Caco-2 (cell line): Measurements from ENCODE around the gene ZNF24. TPM values are rescaled to one million over a fixed set of nuclear protein-coding genes. Genes with fewer than 3 reads are reported as not detected.

Source experiments
- BruUV-seq: library from RNA; stranded (reverse); fragments of 400-500 nt; replicated peaks from 2 replicates; lab custom pipeline; 2021; lab: Mats Ljungman, UMichigan
- CTCF ChIA-PET: fragments of 300-600 bp; sonication (Branson Sonifier 250); formaldehyde crosslinking; loops from one replicate; lab custom pipeline; 2022; ENCODE audit warnings: antibody characterized with exemption; lab: Charles Lee
- POLR2A ChIA-PET: fragments of 300-600 bp; sonication (Branson Sonifier 250); formaldehyde crosslinking; loops from one replicate; lab custom pipeline; 2022; ENCODE audit warnings: antibody characterized with exemption; lab: Charles Lee
- DNase-seq, 2 experiments: peaks; one replicate each; pipeline versions ENCODE4 v3.0.0 to v3.0.0-alpha.2; 2020 to 2022
- H3K27me3 ChIP-seq: replicated peaks from 2 replicates; pipeline ENCODE4 v1.6.0; 2011; ENCODE audit warnings: low read length; ENCODE audit not compliant: control insufficient read depth, insufficient read depth
- H3K36me3 ChIP-seq: 2 replicates; pipeline ENCODE4 v1.5.1; 2011; ENCODE audit warnings: low read length; ENCODE audit not compliant: control insufficient read depth, insufficient read depth
- H3K4me1 ChIP-seq: fragments of 250-450 bp; sonication (Bioruptor Pico); 2 replicates; pipeline ENCODE4 v1.5.1; 2020; ENCODE audit warnings: mild to moderate bottlenecking
- H3K4me3 ChIP-seq: 2 replicates; pipeline ENCODE4 v1.5.1; 2011; ENCODE audit warnings: low read depth, mild to moderate bottlenecking, control low read depth, low read length
- H3K9me3 ChIP-seq: fragments of 250-450 bp; sonication (Bioruptor Pico); 2 replicates; pipeline ENCODE4 v1.5.1; 2020; ENCODE audit warnings: mild to moderate bottlenecking, moderate library complexity
- H3K27ac Mint-ChIP-seq: one replicate; pipeline ENCODE4 v1.8.0; 2022; ENCODE audit warnings: mixed read lengths; ENCODE audit not compliant: unreplicated experiment
- H3K27me3 Mint-ChIP-seq: one replicate; pipeline ENCODE4 v1.8.0; 2022; ENCODE audit warnings: mixed read lengths; ENCODE audit not compliant: insufficient read depth, unreplicated experiment
- H3K36me3 Mint-ChIP-seq: one replicate; pipeline ENCODE4 v1.8.0; 2022; ENCODE audit warnings: mild to moderate bottlenecking, mixed read lengths; ENCODE audit not compliant: insufficient read depth, unreplicated experiment
- H3K4me1 Mint-ChIP-seq: one replicate; pipeline ENCODE4 v1.8.0; 2022; ENCODE audit warnings: low read depth, mixed read lengths; ENCODE audit not compliant: unreplicated experiment
- H3K4me3 Mint-ChIP-seq: one replicate; pipeline ENCODE4 v1.8.0; 2022; ENCODE audit warnings: mild to moderate bottlenecking, moderate library complexity, mixed read lengths; ENCODE audit not compliant: unreplicated experiment
- H3K9me3 Mint-ChIP-seq: one replicate; pipeline ENCODE4 v1.8.0; 2022; ENCODE audit warnings: mixed read lengths; ENCODE audit not compliant: unreplicated experiment
- CTCF ChIP-seq, 2 experiments: fragments of 200-600 bp in 1 of 2; IDR thresholded peaks; 1 replicate in 1 of 2; 2 replicates in 1 of 2; pipeline versions ENCODE4 v1.5.1 to v1.8.0; 2011 to 2022; ENCODE audit warnings: antibody characterized with exemption in 1 of 2, control low read depth in 1 of 2, inconsistent platforms in 1 of 2, low read depth in 1 of 2, low read length in 1 of 2, mild to moderate bottlenecking in 1 of 2, moderate library complexity in 1 of 2; ENCODE audit not compliant: insufficient read depth in 1 of 2, severe bottlenecking in 1 of 2, unreplicated experiment in 1 of 2
- intact Hi-C: fragments of 100-400 bp; cut with micrococcal nuclease; formaldehyde crosslinking; loops from one replicate; pipeline ENCODE4 v1.10.0; 2022; ENCODE audit not compliant: unreplicated experiment
- total RNA-seq: library from RNA; stranded (reverse); gene quantifications from 2 replicates; pipeline ENCODE4 v1.2.3, GENCODE V29; 2022

ZNF24 gene
- total RNA-seq, 1 experiment from 2014 or later: 21.3 TPM

- Histone ChIP-seq H3K4me3 (no peak overlapping the region), H3K9me3 (no peaks in the 10 kb centered on the region), H3K27me3 (no peaks in the 10 kb centered on the region), H3K36me3 (no peaks in the 10 kb centered on the region), H3K4me1 (no peaks in the 10 kb centered on the region)
- TF ChIP-seq CTCF (IDR thresholded peaks at IDR 0.05; ENCODE audit: insufficient read depth in 1 of 2, low read depth in 1 of 2, low read length in 1 of 2, severe bottlenecking in 1 of 2, unreplicated experiment in 1 of 2): no peak
- DNase-seq: no peak
- H3K4me1 Mint-ChIP-seq: no peaks in the 10 kb centered on the region
- ChIA-PET CTCF (no interaction called here), POLR2A (no interaction called here)
- no TSS peak for BruUV-seq
- no peak overlapping the region for H3K27ac Mint-ChIP-seq
- no peak overlapping the region for H3K4me3 Mint-ChIP-seq
- H3K9me3 Mint-ChIP-seq: peaks cover 14% of the 10 kb centered on the region
- no peaks in the 10 kb centered on the region for H3K27me3 Mint-ChIP-seq
- intact Hi-C loops: no loop called here
- no peaks in the 10 kb centered on the region for H3K36me3 Mint-ChIP-seq
Measured at GRCh38 chr18:35352283-35352682, 8.1 kb upstream of the ZNF24 start.

DNA sequence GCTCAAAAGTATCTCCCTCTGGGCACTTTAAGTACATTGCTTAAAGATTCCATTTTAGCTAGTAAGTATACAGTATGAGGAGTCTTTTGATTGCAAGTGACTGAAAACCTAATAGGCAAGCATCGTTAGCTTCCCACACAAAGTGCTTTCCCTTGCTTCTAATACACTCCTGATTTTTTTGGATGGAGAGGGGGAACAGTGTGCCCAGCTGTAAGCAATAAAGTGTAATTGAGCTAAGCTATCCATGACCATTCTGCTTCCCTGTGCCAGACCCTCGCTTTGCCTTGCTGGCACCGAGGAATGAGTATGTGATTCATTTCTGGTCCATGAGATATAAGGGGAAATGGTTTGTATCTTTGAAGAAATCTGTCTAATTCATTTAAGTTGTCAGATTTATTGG, 3.8 kb upstream of the ZNF24 start:
- POLR2A ChIA-PET: no interaction called here
- no peak overlapping the region for H3K27ac Mint-ChIP-seq
- intact Hi-C loops: no loop called here

DNA sequence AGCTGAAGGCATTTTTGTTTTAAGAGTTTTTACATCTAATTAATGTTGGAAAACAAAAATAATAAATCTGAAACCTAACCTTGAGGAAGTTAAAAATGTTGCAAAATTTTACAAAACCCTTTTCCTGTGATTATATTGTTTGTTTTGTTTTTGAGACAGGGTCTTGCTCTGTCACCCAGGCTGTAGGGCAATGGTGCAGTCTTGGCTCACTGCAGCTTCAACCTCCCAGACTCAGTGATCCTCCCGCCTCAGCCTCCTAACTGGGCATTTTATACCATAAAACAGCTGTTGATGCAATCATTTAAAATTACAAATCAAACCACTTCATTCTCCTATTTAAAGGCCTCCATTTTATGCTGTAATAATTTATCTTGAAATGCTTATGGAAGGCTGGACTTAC, 1.7 kb upstream of the ZNF24 start:
- H3K27me3 Mint-ChIP-seq: no peaks in the 10 kb centered on the region
- ChIA-PET POLR2A (no interaction called here), CTCF (no interaction called here)
- no peak for TF ChIP-seq CTCF (IDR thresholded peaks at IDR 0.05; ENCODE audit: insufficient read depth in 1 of 2, low read depth in 1 of 2, low read length in 1 of 2, severe bottlenecking in 1 of 2, unreplicated experiment in 1 of 2)
- no peak for DNase-seq
- intact Hi-C loops: loop anchor here (2.0 kb wide), 1 partner anchor 105 kb away; the partner anchor contains the start of gene ZNF397
- no peak overlapping the region for H3K27ac Mint-ChIP-seq
- H3K4me3 Mint-ChIP-seq: no peak overlapping the region
- Histone ChIP-seq H3K9me3 (no peaks in the 10 kb centered on the region), H3K4me3 (no peak overlapping the region), H3K27me3 (no peaks in the 10 kb centered on the region), H3K36me3 (no peaks in the 10 kb centered on the region), H3K4me1 (no peaks in the 10 kb centered on the region)
- H3K36me3 Mint-ChIP-seq: peaks cover 9% of the 10 kb centered on the region
- H3K4me1 Mint-ChIP-seq: no peaks in the 10 kb centered on the region
- no TSS peak for BruUV-seq
- H3K9me3 Mint-ChIP-seq: peaks cover under 1% of the 10 kb centered on the region

More for the DNA sequence above, 3.8 kb upstream of the ZNF24 start:
- H3K9me3 Mint-ChIP-seq: peaks cover 14% of the 10 kb centered on the region
- H3K4me1 Mint-ChIP-seq: no peaks in the 10 kb centered on the region
- Histone ChIP-seq H3K4me3 (no peak overlapping the region), H3K4me1 (no peaks in the 10 kb centered on the region), H3K36me3 (no peaks in the 10 kb centered on the region), H3K9me3 (no peaks in the 10 kb centered on the region), H3K27me3 (no peaks in the 10 kb centered on the region)
- no peaks in the 10 kb centered on the region for H3K27me3 Mint-ChIP-seq
- CTCF ChIA-PET: no interaction called here
- BruUV-seq: no TSS peak
- no peak for DNase-seq
- H3K4me3 Mint-ChIP-seq: no peak overlapping the region
- TF ChIP-seq CTCF (IDR thresholded peaks at IDR 0.05; ENCODE audit: insufficient read depth in 1 of 2, low read depth in 1 of 2, low read length in 1 of 2, severe bottlenecking in 1 of 2, unreplicated experiment in 1 of 2): no peak
- peaks cover 9% of the 10 kb centered on the region for H3K36me3 Mint-ChIP-seq
